Uterus (tissue), 2 donors: ENCODE results near the gene PAPSS1.

ENCODE experiments used
- CTCF ChIP-seq, 4 experiments: fragments of 200-600 bp in 2 of 4; fragments of 450-650 bp in 2 of 4; sonication (generic) in 2 of 4; IDR thresholded peaks; one replicate each; pipeline ENCODE4 v1.5.1; 2016 to 2019; ENCODE audit warnings: antibody characterized with exemption in 4 of 4, mild to moderate bottlenecking in 2 of 4, moderate library complexity in 1 of 4
- POLR2A ChIP-seq, 2 donors: fragments of 450-650 bp; IDR thresholded peaks; one replicate each; pipeline ENCODE4 v1.6.1; 2016; ENCODE audit warnings: antibody characterized with exemption in 2 of 2, mild to moderate bottlenecking in 1 of 2, moderate library complexity in 1 of 2

- TF ChIP-seq CTCF (IDR thresholded peaks at IDR 0.05) (no peak), POLR2A (IDR thresholded peaks at IDR 0.05) (no peak)
These were observed 31.6 kb upstream of the PAPSS1 start for GRCh38 chr4:107751670-107752069.
